K562 (cell line): ENCODE results near the gene ATP9B. TPM values are rescaled to one million over a fixed set of nuclear protein-coding genes. Genes with fewer than 3 reads are reported as not detected.

Experiments
- CHD4 ChIP-seq: fragments of 200-600 bp; sonication (generic); IDR thresholded peaks from 3 replicates; pipeline ENCODE4 v1.6.1; 2012; ENCODE audit warnings: low read depth, mild to moderate bottlenecking, mixed read lengths, low read length, inconsistent platforms; ENCODE audit not compliant: insufficient read depth, insufficient replicate concordance, poor library complexity, severe bottlenecking
- E2F8 ChIP-seq: fragments of 450-650 bp; IDR thresholded peaks from 2 replicates; pipeline ENCODE4 v1.7.1; 2018; ENCODE audit warnings: mild to moderate bottlenecking, low read depth; ENCODE audit not compliant: partially characterized antibody
- E4F1 ChIP-seq: fragments of 250-450 bp; sonication (Bioruptor Pico); IDR thresholded peaks from 2 replicates; pipeline ENCODE4 v1.5.0; 2021; ENCODE audit warnings: mild to moderate bottlenecking, borderline replicate concordance
- PRDM10 ChIP-seq: fragments of 450-650 bp; IDR thresholded peaks from 2 replicates; pipeline ENCODE4 v1.6.1; 2018; ENCODE audit not compliant: partially characterized antibody
- ZNF830 ChIP-seq: fragments of 250-450 bp; sonication (Bioruptor Pico); IDR thresholded peaks from 2 replicates; pipeline ENCODE4 v1.5.0; 2021; ENCODE audit warnings: mild to moderate bottlenecking
- polyA plus RNA-seq, 8 experiments: library from polyadenylated mRNA; depleted of rRNA in 4 of 8; stranded (reverse) in 5 of 8; unstranded in 3 of 8; fragments of >200 nt; fragmentation: Nextera tagmentation in 2 of 8; fragmentation: Illumina TruSeq in 1 of 8; extraction: Ambion mirVana in 2 of 8; extraction: Trizol in 1 of 8; gene quantifications; 2 replicates each; pipeline versions ENCODE4 v1.2.1 to v1.2.3, GENCODE V29; 2011 to 2014; ENCODE audit warnings: inconsistent platforms in 1 of 8, missing spikeins in 1 of 8
- total RNA-seq, 7 experiments: library from RNA; depleted of rRNA in 6 of 7; stranded (reverse); fragments of >200 nt in 6 of 7; fragmentation: Illumina TruSeq in 2 of 7; extraction: Trizol in 2 of 7; gene quantifications; 2 replicates each; pipeline versions ENCODE4 v1.2.1 to v1.2.3, GENCODE V29; 2011 to 2021; ENCODE audit warnings: low replicate concordance in 1 of 7

ATP9B gene
- total and polyA plus RNA-seq, 9 of the 15 experiments (the other 6 are each of a cell fraction or from before 2014, with no cell fraction given) = 0.66 to 13.2 (median 7.9) TPM

GRCh38 chr18:79416677-79417052 lies 347.5 kb downstream of the ATP9B start (continued):
- TF ChIP-seq PRDM10 (no peak), ZNF830 (no peak), E2F8 (no peak), CHD4 (no peak), E4F1 (CRISPR knock-in tag) (no peak)
